GM19043 (cell line): ENCODE results near the gene CAMK2B.
"Not testable (repeated sequence)": the region's sequence is repeated elsewhere in the genome, so short reads cannot be mapped to it uniquely, and the experiment has no call there.

Experiments used
- ATAC-seq: cut with Tn5 transposase; IDR thresholded peaks from one replicate; pipeline ENCODE4 v1.9.1; 2021; ENCODE audit warnings: low read depth; ENCODE audit not compliant: unreplicated experiment

The CAMK2B gene

DNA sequence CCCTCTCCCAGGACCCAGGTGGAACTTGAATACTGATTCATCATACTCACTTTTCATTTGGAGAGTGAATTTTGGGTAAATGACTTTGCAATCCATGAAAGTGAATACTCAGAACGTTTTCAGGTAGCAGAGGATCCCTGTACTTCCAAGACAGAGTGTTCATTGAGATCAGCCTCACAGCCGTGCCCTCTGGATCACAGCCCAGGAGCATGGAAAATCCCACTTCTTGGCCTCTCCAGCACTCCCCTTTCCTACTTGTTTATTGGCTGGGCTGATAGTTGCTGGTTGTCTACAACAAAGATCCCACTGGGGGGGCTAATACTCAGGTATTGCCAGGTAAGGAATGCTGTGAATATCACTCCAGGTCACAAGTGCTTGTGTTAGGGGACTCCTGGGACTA, 142.0 kb downstream of the CAMK2B start:
- ATAC-seq: no peak

GRCh38 chr7:44182827-44183226, 142.6 kb downstream of the CAMK2B start:
- no peak for ATAC-seq

DNA sequence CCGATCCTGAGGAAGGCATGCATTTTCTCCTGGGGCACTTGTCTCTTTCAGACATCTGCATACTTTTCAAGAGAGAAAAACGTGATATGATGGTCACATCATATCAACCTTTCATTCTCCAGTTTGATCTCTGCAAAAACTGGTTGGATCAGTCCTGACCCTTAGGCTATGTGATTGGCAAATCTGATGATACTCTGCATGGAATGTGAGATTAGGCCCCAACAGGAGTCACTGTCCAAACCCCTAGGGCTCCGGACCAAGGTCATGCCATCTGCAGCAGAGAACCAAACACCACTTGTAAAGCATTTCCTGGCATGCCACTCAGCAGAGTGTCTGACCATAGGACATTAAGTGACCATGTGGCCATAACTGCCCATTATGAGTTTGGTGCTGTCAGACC, 144.8 kb downstream of the CAMK2B start:
- no peak for ATAC-seq

GRCh38 chr7:44177570-44178131, 147.7 kb downstream of the CAMK2B start:
- no peak for ATAC-seq

DNA sequence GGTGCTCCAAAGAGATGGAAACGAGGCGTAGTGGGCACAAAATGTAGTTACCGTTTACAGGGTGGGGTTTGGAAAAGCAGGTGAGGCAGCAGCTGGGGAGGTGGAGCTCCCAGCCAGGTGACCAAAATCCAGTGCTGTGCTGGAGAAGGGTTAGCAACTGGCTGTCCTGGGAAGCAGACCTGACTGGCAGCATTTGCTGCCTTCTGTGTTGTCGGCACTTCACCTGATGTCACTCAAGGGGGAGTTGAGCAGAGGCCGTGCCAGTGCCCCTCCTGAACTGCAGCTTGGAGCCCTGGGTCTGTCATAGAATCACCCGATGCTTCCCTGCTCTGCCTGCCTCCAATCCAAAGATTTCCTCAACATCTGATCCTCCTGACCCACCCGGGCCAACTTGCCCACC, 148.9 kb downstream of the CAMK2B start:
- ATAC-seq: no peak

GRCh38 chr7:44175730-44176129, 149.7 kb downstream of the CAMK2B start:
- no peak for ATAC-seq

DNA sequence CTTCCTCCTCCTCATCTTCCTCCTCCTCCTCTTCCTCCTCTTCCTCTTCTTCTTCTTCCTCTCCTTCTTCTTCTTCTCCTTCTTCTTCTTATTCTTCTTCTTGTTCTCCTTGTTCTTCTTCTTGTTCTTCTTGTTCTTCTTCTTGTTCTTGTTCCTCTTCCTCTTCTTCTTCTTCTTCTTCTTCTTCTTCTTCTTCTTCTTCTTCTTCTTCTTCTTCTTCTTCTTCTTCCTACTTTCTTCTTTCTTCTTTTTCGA, 150.8 kb downstream of the CAMK2B start:
- not testable (repeated sequence) for ATAC-seq

DNA sequence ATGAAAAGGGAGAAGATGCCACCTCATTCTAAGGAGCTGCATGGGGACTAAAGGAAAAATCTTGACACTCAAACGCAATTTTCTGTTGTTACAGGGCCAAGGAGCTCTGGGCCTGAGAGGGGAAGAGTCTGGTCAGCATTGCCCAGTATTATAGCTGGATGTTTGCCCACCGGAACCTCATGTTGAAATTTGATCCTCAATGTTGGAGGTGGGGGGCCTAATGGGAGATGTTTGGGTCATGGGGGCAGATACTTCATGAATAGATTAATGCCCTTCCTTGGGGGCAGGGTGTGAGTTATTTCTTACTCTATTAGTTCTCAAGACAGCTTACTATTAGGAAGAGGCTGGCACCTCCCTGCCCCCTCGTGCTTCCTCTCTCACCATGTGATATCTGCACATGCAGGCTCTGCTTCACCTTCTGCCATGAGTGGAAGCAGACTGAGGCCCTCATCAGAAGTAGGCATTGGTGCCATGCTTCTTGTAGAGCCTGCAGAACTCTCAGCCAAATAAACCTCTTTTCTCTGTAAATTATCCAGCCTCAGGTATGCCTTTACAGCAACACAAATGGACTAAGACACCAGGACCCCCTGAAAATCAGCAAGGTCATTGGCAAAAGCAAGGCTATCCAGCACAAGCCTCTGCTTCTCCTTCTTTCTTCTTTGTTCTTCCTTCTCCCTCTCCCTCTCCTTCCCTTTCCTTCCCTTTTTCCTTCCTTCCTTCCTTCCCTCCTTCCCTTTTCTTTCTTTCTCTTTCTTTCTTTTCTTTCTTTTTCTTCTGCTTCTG, 151.3 kb downstream of the CAMK2B start:
- no peak for ATAC-seq

DNA sequence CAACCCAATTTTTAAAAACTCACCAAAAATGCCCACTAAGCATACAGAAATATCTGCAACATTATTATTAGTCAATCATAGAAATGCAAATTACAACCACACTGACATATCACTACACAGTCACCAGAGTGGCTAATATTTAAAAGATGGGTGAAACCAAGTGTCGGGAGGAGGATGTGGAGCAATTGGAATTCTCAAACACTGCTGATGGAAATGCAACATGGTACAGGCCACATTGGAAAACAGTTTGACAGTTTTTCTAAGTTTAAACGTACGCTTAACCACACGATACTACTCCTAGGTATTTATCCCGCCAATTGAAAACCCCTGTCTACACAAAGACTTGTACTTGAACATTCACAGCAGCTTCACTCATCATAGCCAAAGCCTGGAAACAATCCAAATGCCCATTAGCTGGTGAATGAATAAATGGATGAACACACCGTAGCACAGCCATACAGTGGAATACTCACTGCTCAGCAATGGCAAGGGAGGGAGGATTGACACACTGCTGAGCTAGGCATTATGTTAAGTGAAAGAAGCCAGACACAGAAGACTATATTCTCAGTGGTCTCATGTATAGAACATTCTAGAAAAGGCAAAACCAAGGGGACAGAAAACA, 152.5 kb downstream of the CAMK2B start:
- no peak for ATAC-seq

GRCh38 chr7:44172352-44172751, 153.0 kb downstream of the CAMK2B start:
- ATAC-seq: no peak

DNA sequence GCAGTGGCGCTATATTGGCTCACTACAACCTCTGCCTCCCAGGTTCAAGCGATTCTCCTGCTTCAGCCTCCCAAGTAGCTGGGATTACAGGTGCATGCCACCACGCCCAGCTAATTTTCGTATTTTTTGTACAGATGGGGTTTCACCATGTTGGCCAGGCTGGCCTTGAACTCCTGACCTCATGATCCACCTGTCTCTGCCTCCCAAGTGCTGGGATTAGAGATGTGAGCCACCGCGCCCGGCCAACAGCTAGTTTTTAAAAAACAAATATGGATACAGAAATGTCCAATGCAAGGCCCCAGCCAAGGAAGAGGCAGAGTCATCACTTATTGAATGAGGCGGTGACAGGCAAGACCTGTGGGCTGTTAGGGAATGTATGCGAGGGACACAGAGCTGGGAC, 153.5 kb downstream of the CAMK2B start:
- not testable (repeated sequence) for ATAC-seq

GRCh38 chr7:44167920-44168319, 157.5 kb downstream of the CAMK2B start:
- ATAC-seq: peak; percentile 55
